Caco-2 (cell line): Measurements from ENCODE around the gene BUD23. TPM values are rescaled to one million over a fixed set of nuclear protein-coding genes. Genes with fewer than 3 reads are reported as not detected.
A peak's percentile ranks its signal among the peaks of the same experiment; 100 is the strongest.

Source experiments
- BruUV-seq: library from RNA; stranded (reverse); fragments of 400-500 nt; replicated peaks from 2 replicates; lab custom pipeline; 2021; lab: Mats Ljungman, UMichigan
- CTCF ChIA-PET: fragments of 300-600 bp; sonication (Branson Sonifier 250); formaldehyde crosslinking; loops from one replicate; lab custom pipeline; 2022; ENCODE audit warnings: antibody characterized with exemption; lab: Charles Lee
- POLR2A ChIA-PET: fragments of 300-600 bp; sonication (Branson Sonifier 250); formaldehyde crosslinking; loops from one replicate; lab custom pipeline; 2022; ENCODE audit warnings: antibody characterized with exemption; lab: Charles Lee
- DNase-seq, 2 experiments: peaks; one replicate each; pipeline versions ENCODE4 v3.0.0 to v3.0.0-alpha.2; 2020 to 2022
- H3K27me3 ChIP-seq: replicated peaks from 2 replicates; pipeline ENCODE4 v1.6.0; 2011; ENCODE audit warnings: low read length; ENCODE audit not compliant: control insufficient read depth, insufficient read depth
- H3K36me3 ChIP-seq: 2 replicates; pipeline ENCODE4 v1.5.1; 2011; ENCODE audit warnings: low read length; ENCODE audit not compliant: control insufficient read depth, insufficient read depth
- H3K4me1 ChIP-seq: fragments of 250-450 bp; sonication (Bioruptor Pico); 2 replicates; pipeline ENCODE4 v1.5.1; 2020; ENCODE audit warnings: mild to moderate bottlenecking
- H3K4me3 ChIP-seq: 2 replicates; pipeline ENCODE4 v1.5.1; 2011; ENCODE audit warnings: low read depth, mild to moderate bottlenecking, control low read depth, low read length
- H3K9me3 ChIP-seq: fragments of 250-450 bp; sonication (Bioruptor Pico); 2 replicates; pipeline ENCODE4 v1.5.1; 2020; ENCODE audit warnings: mild to moderate bottlenecking, moderate library complexity
- H3K27ac Mint-ChIP-seq: one replicate; pipeline ENCODE4 v1.8.0; 2022; ENCODE audit warnings: mixed read lengths; ENCODE audit not compliant: unreplicated experiment
- H3K27me3 Mint-ChIP-seq: one replicate; pipeline ENCODE4 v1.8.0; 2022; ENCODE audit warnings: mixed read lengths; ENCODE audit not compliant: insufficient read depth, unreplicated experiment
- H3K36me3 Mint-ChIP-seq: one replicate; pipeline ENCODE4 v1.8.0; 2022; ENCODE audit warnings: mild to moderate bottlenecking, mixed read lengths; ENCODE audit not compliant: insufficient read depth, unreplicated experiment
- H3K4me1 Mint-ChIP-seq: one replicate; pipeline ENCODE4 v1.8.0; 2022; ENCODE audit warnings: low read depth, mixed read lengths; ENCODE audit not compliant: unreplicated experiment
- H3K4me3 Mint-ChIP-seq: one replicate; pipeline ENCODE4 v1.8.0; 2022; ENCODE audit warnings: mild to moderate bottlenecking, moderate library complexity, mixed read lengths; ENCODE audit not compliant: unreplicated experiment
- H3K9me3 Mint-ChIP-seq: one replicate; pipeline ENCODE4 v1.8.0; 2022; ENCODE audit warnings: mixed read lengths; ENCODE audit not compliant: unreplicated experiment
- intact Hi-C: fragments of 100-400 bp; cut with micrococcal nuclease; formaldehyde crosslinking; loops from one replicate; pipeline ENCODE4 v1.10.0; 2022; ENCODE audit not compliant: unreplicated experiment
- total RNA-seq: library from RNA; stranded (reverse); gene quantifications from 2 replicates; pipeline ENCODE4 v1.2.3, GENCODE V29; 2022
- TF ChIP-seq, protein P1 (sequence below), 2 experiments: fragments of 200-600 bp in 1 of 2; IDR thresholded peaks; 1 replicate in 1 of 2; 2 replicates in 1 of 2; pipeline versions ENCODE4 v1.5.1 to v1.8.0; 2011 to 2022; ENCODE audit warnings: antibody characterized with exemption in 1 of 2, control low read depth in 1 of 2, inconsistent platforms in 1 of 2, low read depth in 1 of 2, low read length in 1 of 2, mild to moderate bottlenecking in 1 of 2, moderate library complexity in 1 of 2; ENCODE audit not compliant: insufficient read depth in 1 of 2, severe bottlenecking in 1 of 2, unreplicated experiment in 1 of 2

BUD23 gene
- total RNA-seq, 1 experiment from 2014 or later, result 144 TPM

DNA sequence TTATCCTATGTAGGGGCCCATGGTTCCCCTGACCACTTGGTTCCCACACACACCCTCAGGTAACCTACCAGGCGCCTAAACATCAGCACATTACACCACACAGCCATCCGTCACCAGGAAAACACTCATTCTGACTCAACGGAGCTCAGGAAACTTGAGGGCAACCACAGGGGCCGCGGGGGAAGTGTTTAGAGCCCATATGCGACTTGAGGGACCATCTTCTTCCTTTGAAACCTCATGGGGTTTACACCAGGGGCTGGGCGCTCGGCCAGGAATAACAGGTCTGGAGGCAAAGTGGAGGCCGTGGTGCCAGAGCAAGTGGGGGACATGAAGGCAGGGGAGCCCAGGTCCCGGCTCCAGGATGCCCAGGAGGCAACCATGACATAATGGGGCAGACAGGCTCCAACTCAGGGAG is 34.6 kb downstream of the BUD23 start:
- H3K27ac Mint-ChIP-seq, result peak overlapping the region; percentile 19
- peaks cover 23% of the 10 kb centered on the region for H3K36me3 Mint-ChIP-seq
- CTCF ChIA-PET, result no interaction called here
- TF ChIP-seq, protein P1, sequence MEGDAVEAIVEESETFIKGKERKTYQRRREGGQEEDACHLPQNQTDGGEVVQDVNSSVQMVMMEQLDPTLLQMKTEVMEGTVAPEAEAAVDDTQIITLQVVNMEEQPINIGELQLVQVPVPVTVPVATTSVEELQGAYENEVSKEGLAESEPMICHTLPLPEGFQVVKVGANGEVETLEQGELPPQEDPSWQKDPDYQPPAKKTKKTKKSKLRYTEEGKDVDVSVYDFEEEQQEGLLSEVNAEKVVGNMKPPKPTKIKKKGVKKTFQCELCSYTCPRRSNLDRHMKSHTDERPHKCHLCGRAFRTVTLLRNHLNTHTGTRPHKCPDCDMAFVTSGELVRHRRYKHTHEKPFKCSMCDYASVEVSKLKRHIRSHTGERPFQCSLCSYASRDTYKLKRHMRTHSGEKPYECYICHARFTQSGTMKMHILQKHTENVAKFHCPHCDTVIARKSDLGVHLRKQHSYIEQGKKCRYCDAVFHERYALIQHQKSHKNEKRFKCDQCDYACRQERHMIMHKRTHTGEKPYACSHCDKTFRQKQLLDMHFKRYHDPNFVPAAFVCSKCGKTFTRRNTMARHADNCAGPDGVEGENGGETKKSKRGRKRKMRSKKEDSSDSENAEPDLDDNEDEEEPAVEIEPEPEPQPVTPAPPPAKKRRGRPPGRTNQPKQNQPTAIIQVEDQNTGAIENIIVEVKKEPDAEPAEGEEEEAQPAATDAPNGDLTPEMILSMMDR (IDR thresholded peaks at IDR 0.05; ENCODE audit: insufficient read depth in 1 of 2, low read depth in 1 of 2, low read length in 1 of 2, severe bottlenecking in 1 of 2, unreplicated experiment in 1 of 2), result no peak
- intact Hi-C loops, result loop anchor here (5.0 kb wide), 1 partner anchor 96 kb away; the partner anchor contains the start of gene MLXIPL
- H3K4me1 ChIP-seq, result peaks cover 38% of the 10 kb centered on the region
- no peaks in the 10 kb centered on the region; the same call in none of the 2 replicates for H3K36me3 ChIP-seq
- no peaks in the 10 kb centered on the region for H3K9me3 Mint-ChIP-seq
- no peaks in the 10 kb centered on the region for H3K27me3 ChIP-seq
- H3K4me1 Mint-ChIP-seq, result peaks cover 16% of the 10 kb centered on the region
- no TSS peak for BruUV-seq
- peak overlapping the region; percentile 67 for H3K4me3 Mint-ChIP-seq
- no peak overlapping the region; the same call in 1 of the 2 replicates for H3K4me3 ChIP-seq
- H3K27me3 Mint-ChIP-seq, result no peaks in the 10 kb centered on the region
- no peaks in the 10 kb centered on the region for H3K9me3 ChIP-seq
- POLR2A ChIA-PET, result no interaction called here
- no peak for DNase-seq

DNA sequence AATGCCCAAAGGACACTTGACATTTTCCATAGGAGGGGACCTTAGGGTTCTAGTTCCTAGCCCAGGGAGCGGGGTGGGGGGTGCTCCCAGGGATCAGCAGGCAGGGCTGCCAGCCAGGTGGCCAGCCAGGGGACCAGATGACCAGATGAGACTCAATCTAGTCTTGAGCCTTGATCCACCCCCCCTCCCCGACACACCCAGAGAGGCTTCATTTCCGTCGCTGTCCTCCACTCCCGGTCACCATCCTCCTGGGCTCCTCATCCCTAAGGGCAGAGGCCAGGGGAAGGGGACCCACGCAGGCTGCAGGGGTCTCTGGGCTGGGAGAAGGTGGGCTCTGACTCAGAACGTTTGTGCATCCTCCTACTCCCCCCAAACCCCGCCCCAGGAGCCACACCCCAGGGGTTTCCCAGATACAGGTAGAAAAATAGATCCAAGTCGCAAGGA is 35.1 kb downstream of the BUD23 start:
- Mint-ChIP-seq H3K9me3 (no peaks in the 10 kb centered on the region), H3K27ac (peak overlapping the region; percentile 19), H3K4me3 (peak overlapping the region; percentile 67), H3K27me3 (no peaks in the 10 kb centered on the region), H3K36me3 (peaks cover 23% of the 10 kb centered on the region), H3K4me1 (peaks cover 16% of the 10 kb centered on the region)
- TF ChIP-seq, protein P1 (IDR thresholded peaks at IDR 0.05; ENCODE audit: insufficient read depth in 1 of 2, low read depth in 1 of 2, low read length in 1 of 2, severe bottlenecking in 1 of 2, unreplicated experiment in 1 of 2), result no peak
- no peak for DNase-seq
- peaks cover 38% of the 10 kb centered on the region for H3K4me1 ChIP-seq
- no TSS peak for BruUV-seq
- peak overlapping the region; percentile 89 for H3K4me3 ChIP-seq
- H3K27me3 ChIP-seq, result no peaks in the 10 kb centered on the region
- intact Hi-C loops, result loop anchor here (5.0 kb wide), 1 partner anchor 96 kb away; the partner anchor contains the start of gene MLXIPL
- no peaks in the 10 kb centered on the region for H3K9me3 ChIP-seq
- ChIA-PET POLR2A (no interaction called here), CTCF (no interaction called here)
- no peaks in the 10 kb centered on the region; the same call in none of the 2 replicates for H3K36me3 ChIP-seq

DNA sequence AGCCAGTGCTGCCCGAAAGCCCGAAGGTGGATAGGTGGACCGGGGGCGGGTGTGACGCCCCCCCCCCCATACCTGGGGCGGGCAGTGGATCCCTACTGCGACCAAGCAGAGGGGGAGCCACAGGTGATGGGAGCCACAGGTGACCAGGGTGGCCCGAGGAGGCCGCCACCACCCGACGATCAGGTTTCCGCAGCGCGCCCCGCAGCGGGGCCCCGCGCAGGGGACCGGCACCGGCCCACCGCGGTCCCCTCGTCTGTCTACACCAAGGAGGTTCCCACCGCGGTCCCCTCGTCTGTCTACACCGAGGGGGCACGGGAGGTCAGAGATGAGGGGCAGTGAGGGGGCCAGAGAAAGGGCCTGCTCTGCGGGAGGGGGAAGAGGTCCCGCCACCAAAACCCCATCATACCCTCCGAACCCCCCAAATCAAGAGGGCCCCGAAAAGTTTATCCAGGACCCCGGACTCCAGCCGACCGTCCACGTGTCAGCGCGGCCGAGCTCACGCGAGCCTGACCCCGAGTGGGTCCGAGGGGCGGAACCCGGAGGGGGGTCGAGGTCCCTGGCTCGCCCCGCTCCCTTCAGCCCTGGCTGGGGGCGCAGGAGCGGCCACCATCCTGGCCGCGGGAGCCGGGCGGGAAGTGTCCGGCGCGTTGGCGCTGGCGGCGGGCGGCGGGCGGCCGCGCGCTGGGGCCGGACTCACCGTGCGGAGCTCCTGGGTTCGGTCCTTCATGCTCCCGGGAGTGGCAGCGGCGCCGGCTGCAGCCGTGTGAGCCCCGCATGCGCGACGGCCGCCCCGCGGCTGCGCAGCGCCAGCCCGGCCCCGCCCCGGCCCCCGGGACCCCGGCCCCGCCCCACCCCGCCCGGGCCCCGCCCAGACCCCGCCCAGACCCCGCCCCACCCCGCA is 35.8 kb downstream of the BUD23 start, which contains the start of gene STX1A:
Gene STX1A (minus strand): TSS at position 765 of the 901 bp plus-strand sequence. CDS start 38 bp downstream, at position 727.
- TF ChIP-seq, protein P1 (IDR thresholded peaks at IDR 0.05; ENCODE audit: insufficient read depth in 1 of 2, low read depth in 1 of 2, low read length in 1 of 2, severe bottlenecking in 1 of 2, unreplicated experiment in 1 of 2), result no peak
- peak; percentile 79 to 86 for DNase-seq
- Mint-ChIP-seq H3K4me1 (peaks cover 16% of the 10 kb centered on the region), H3K36me3 (peaks cover 23% of the 10 kb centered on the region), H3K27me3 (no peaks in the 10 kb centered on the region), H3K9me3 (no peaks in the 10 kb centered on the region), H3K27ac (peak within 1 kb of the TSS; percentile 75), H3K4me3 (peak within 1 kb of the TSS; percentile 73)
- H3K4me3 ChIP-seq, result peak within 1 kb of the TSS; percentile 89
- intact Hi-C loops, result loop anchor here (5.0 kb wide), 1 partner anchor 97 kb away; the partner anchor contains the start of gene MLXIPL
- H3K4me1 ChIP-seq, result peaks cover 38% of the 10 kb centered on the region
- CTCF ChIA-PET, result interaction anchor here (0.5 to 1.6 kb wide), 6 partner anchors 10 to 137 kb away, joined by 3 to 7 read pairs (median 4); partner anchors contain the start of gene ABHD11
- BruUV-seq, result TSS peak; percentile 44
- H3K36me3 ChIP-seq, result no peaks in the 10 kb centered on the region; the same call in 1 of the 2 replicates
- no peaks in the 10 kb centered on the region for H3K9me3 ChIP-seq
- POLR2A ChIA-PET, result interaction anchor here (0.5 to 1.3 kb wide), 5 partner anchors 8 to 124 kb away, joined by 3 to 6 read pairs (median 4); partner anchors contain the start of gene ABHD11
- H3K27me3 ChIP-seq, result no peaks in the 10 kb centered on the region
